ENCODE measurements around the gene MAML2. TPM values are rescaled to one million over a fixed set of nuclear protein-coding genes. Genes with fewer than 3 reads are reported as not detected.

MAML2 gene
- total and polyA plus RNA-seq, 2 of the 8 experiments (the other 6 are each of a cell fraction or from before 2014, with no cell fraction given) = 3.8 to 6.6 TPM

DNA sequence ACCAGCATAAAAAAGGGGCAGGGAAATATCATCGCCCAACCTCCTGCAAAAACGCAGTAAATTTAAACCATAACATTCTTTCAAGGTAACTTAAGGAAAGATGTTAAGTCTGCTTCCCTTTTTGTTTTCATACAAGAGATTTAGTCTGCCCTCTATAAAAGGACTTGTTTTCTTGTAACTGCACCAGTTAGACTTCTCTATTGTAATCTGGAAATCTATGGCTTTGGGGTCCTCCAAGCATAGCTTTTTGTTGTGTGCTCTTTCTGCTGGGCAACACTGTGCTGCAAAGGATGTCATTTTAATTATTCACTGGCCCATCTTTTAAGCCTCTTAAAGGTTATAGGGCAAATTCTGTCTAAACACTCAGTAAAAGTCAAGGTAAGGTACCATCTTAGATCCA, 136.0 kb downstream of the MAML2 start:
- CTCF ChIA-PET (ENCODE audit: partially characterized antibody) = no interaction called here
- no peak overlapping the region for H3K27ac ChIP-seq (ENCODE audit: low read depth, low read length)
- FAIRE-seq = no peak
- TF ChIP-seq SP1 (IDR thresholded peaks at IDR 0.05; ENCODE audit: low read depth, low read length) = no peak
- no peak for TF ChIP-seq RBBP5 (IDR thresholded peaks at IDR 0.05; ENCODE audit: borderline replicate concordance, low read depth, low read length)
- TF ChIP-seq TAF7 (optimal IDR thresholded peaks at IDR 0.05; ENCODE audit: borderline replicate concordance, low read depth, low read length) = no peak
- no peak for TF ChIP-seq CREB1 (IDR thresholded peaks at IDR 0.05)
- TF ChIP-seq SAP30 (IDR thresholded peaks at IDR 0.05; ENCODE audit: insufficient read depth, insufficient replicate concordance, low read length) = no peak
- TF ChIP-seq CTBP2 (IDR thresholded peaks at IDR 0.05; ENCODE audit: borderline replicate concordance, insufficient read depth, insufficient read length, low read length) = no peak
- TF ChIP-seq TAF1 (IDR thresholded peaks at IDR 0.05; ENCODE audit: low read depth, low read length) = no peak
- TF ChIP-seq HDAC2 (IDR thresholded peaks at IDR 0.05; ENCODE audit: borderline replicate concordance in 1 of 2, low read depth in 2 of 2, low read length in 2 of 2) = no peak
- TF ChIP-seq EZH2 (IDR thresholded peaks at IDR 0.05; ENCODE audit: low read depth, low read length, severe bottlenecking) = no peak
- TF ChIP-seq CBX8 (IDR thresholded peaks at IDR 0.05; ENCODE audit: borderline replicate concordance, low read depth, low read length) = no peak
- TF ChIP-seq BCL11A (IDR thresholded peaks at IDR 0.05; ENCODE audit: low read depth in 2 of 2, low read length in 2 of 2) = no peak

More for the DNA sequence above, 136.0 kb downstream of the MAML2 start:
- Histone ChIP-seq H4K20me1 (replicated peaks in 1 of 2; ENCODE audit: control insufficient read depth in 1 of 2, insufficient read depth in 2 of 2, low read length in 2 of 2) (no peaks in the 10 kb centered on the region), H2BK5ac (ENCODE audit: low read depth, low read length) (no peak overlapping the region), H3K27me3 (replicated peaks in 1 of 4; ENCODE audit: control insufficient read depth in 3 of 4, extremely low read depth in 1 of 4, insufficient read depth in 3 of 4, low read length in 3 of 4) (no peaks in the 10 kb centered on the region), H3K4me1 (replicated peaks in 1 of 4; ENCODE audit: control insufficient read depth in 3 of 4, insufficient read depth in 4 of 4, low read length in 3 of 4) (peaks cover 0 to 5% (median 1%) of the 10 kb centered on the region in 4 experiments; a peak in 3 of 7 replicates), H3K36me3 (ENCODE audit: control insufficient read depth in 2 of 4, insufficient read depth in 4 of 4, low read length in 3 of 4) (no peaks in the 10 kb centered on the region), H2AK5ac (ENCODE audit: low read depth, low read length) (no peak overlapping the region), H3K4me3 (ENCODE audit: extremely low read depth in 1 of 4, insufficient read depth in 2 of 4, low read depth in 3 of 4, low read length in 4 of 4) (no peak overlapping the region), H2BK20ac (ENCODE audit: low read length) (no peak overlapping the region), H3K79me2 (ENCODE audit: control insufficient read depth in 1 of 2, insufficient read depth in 2 of 2, low read length in 2 of 2) (no peaks in the 10 kb centered on the region), H3K9ac (replicated peaks in 1 of 4; ENCODE audit: extremely low read depth in 1 of 4, low read depth in 3 of 4, low read length in 3 of 4) (no peak overlapping the region), H3K14ac (ENCODE audit: insufficient read length) (no peak overlapping the region), H3K23me2 (ENCODE audit: low read depth, low read length) (no peaks in the 10 kb centered on the region; the same call in 1 of the 2 replicates), H3K79me1 (ENCODE audit: low read depth, low read length) (no peaks in the 10 kb centered on the region), H3K9me3 (ENCODE audit: insufficient read depth in 2 of 2, low read depth in 1 of 2, low read length in 1 of 2) (no peaks in the 10 kb centered on the region), H2BK15ac (ENCODE audit: low read length) (no peak overlapping the region), H3K56ac (replicated peaks; ENCODE audit: insufficient read length, low read depth, low read length) (no peak overlapping the region), H3K18ac (ENCODE audit: extremely low read depth, low read length) (no peak overlapping the region), H2AFZ (ENCODE audit: low read length) (no peak overlapping the region), H4K5ac (ENCODE audit: insufficient read length, low read depth, low read length) (no peak overlapping the region), H4K8ac (ENCODE audit: extremely low read depth, insufficient read depth, low read length) (no peak overlapping the region), H3K4ac (replicated peaks; ENCODE audit: insufficient read length, low read depth, low read length) (no peak overlapping the region), H2BK120ac (replicated peaks; ENCODE audit: low read depth, low read length) (no peak overlapping the region), H2BK12ac (ENCODE audit: low read depth, low read length) (no peak overlapping the region), H4K91ac (replicated peaks; ENCODE audit: insufficient read length, low read length) (no peak overlapping the region), H3K23ac (ENCODE audit: insufficient read length) (no peak overlapping the region), H3K4me2 (ENCODE audit: insufficient read depth in 1 of 2, low read depth in 2 of 2, low read length in 2 of 2) (no peak overlapping the region)
- 98% methylated on average over 2 of the region's 2 CpGs; no CpG with 5 or more reads in 1 of the 2 experiments for WGBS, 2 experiments (ENCODE audit: extremely low coverage in 1 of 2, insufficient coverage in 1 of 2, insufficient read length in 1 of 2, insufficient replicate concordance in 2 of 2, low coverage in 1 of 2, low lambda C conversion rate in 2 of 2, missing lambda C conversion rate in 1 of 2)
- DNase-seq (ENCODE audit: low read depth in 1 of 2, low spot score in 2 of 2) = no peak
- POLR2A ChIA-PET (ENCODE audit: partially characterized antibody) = no interaction called here
